ENCODE data around the gene NAV2. TPM values are rescaled to one million over a fixed set of nuclear protein-coding genes. Genes with fewer than 3 reads are reported as not detected.

Gene NAV2
- total and polyA plus RNA-seq, 2 donors (not counting 1 experiment from before 2014, with no cell fraction given) = 8.1 to 14.0 TPM

GRCh38 chr11:19848219-19848618 lies 135.6 kb downstream of the NAV2 start:
- TF ChIP-seq CTCF (conservative IDR thresholded peaks at IDR 0.05 in 1 of 2, IDR thresholded peaks at IDR 0.05 in 1 of 2; ENCODE audit: low read depth in 1 of 2, low read length in 2 of 2) (no peak), EZH2 (IDR thresholded peaks at IDR 0.05; ENCODE audit: low read length, missing control alignments) (no peak)
- Histone ChIP-seq H3K4me2 (ENCODE audit: extremely low read depth, insufficient read depth, low read length) (no peak overlapping the region), H3K36me3 (ENCODE audit: control insufficient read depth, insufficient read depth, low read length) (peaks cover 4% of the 10 kb centered on the region), H2AFZ (ENCODE audit: low read length) (no peak overlapping the region), H3K79me2 (ENCODE audit: control insufficient read depth, insufficient read depth, low read length) (peaks cover 35% of the 10 kb centered on the region), H3K9ac (ENCODE audit: insufficient read depth, low read length) (no peak overlapping the region), H3K4me1 (ENCODE audit: control insufficient read depth, extremely low read depth, insufficient read depth, low read length) (peaks cover 9% of the 10 kb centered on the region), H3K9me3 (ENCODE audit: control insufficient read depth, insufficient read depth, low read depth, low read length) (no peaks in the 10 kb centered on the region), H4K20me1 (ENCODE audit: control insufficient read depth, extremely low read depth, insufficient read depth, low read length) (peaks cover 2% of the 10 kb centered on the region), H3K27me3 (ENCODE audit: control insufficient read depth, insufficient read depth, low read length) (no peaks in the 10 kb centered on the region), H3K4me3 (replicated peaks in 1 of 4; ENCODE audit: control extremely low read depth in 1 of 4, insufficient read depth in 1 of 4, low read depth in 3 of 4, low read length in 4 of 4) (no peak overlapping the region), H3K27ac (ENCODE audit: insufficient read depth, low read length) (no peak overlapping the region)
- DNase-seq (ENCODE audit: low read depth in 2 of 2) = no peak

- peak in 1 of 2 donors; percentile 54 for DNase-seq (ENCODE audit: low read depth in 2 of 2)
- Histone ChIP-seq H4K20me1 (ENCODE audit: control insufficient read depth, extremely low read depth, insufficient read depth, low read length) (peaks cover 2% of the 10 kb centered on the region), H3K36me3 (ENCODE audit: control insufficient read depth, insufficient read depth, low read length) (peaks cover 4% of the 10 kb centered on the region), H3K4me3 (replicated peaks in 1 of 4; ENCODE audit: control extremely low read depth in 1 of 4, insufficient read depth in 1 of 4, low read depth in 3 of 4, low read length in 4 of 4) (no peak overlapping the region), H3K79me2 (ENCODE audit: control insufficient read depth, insufficient read depth, low read length) (peaks cover 42% of the 10 kb centered on the region), H3K4me2 (ENCODE audit: extremely low read depth, insufficient read depth, low read length) (no peak overlapping the region), H3K4me1 (ENCODE audit: control insufficient read depth, extremely low read depth, insufficient read depth, low read length) (peaks cover 12% of the 10 kb centered on the region), H2AFZ (ENCODE audit: low read length) (no peak overlapping the region), H3K9ac (ENCODE audit: insufficient read depth, low read length) (no peak overlapping the region), H3K9me3 (ENCODE audit: control insufficient read depth, insufficient read depth, low read depth, low read length) (no peaks in the 10 kb centered on the region), H3K27ac (ENCODE audit: insufficient read depth, low read length) (peak overlapping the region; percentile 0), H3K27me3 (ENCODE audit: control insufficient read depth, insufficient read depth, low read length) (no peaks in the 10 kb centered on the region)
- TF ChIP-seq EZH2 (IDR thresholded peaks at IDR 0.05; ENCODE audit: low read length, missing control alignments) (no peak), CTCF (conservative IDR thresholded peaks at IDR 0.05 in 1 of 2, IDR thresholded peaks at IDR 0.05 in 1 of 2; ENCODE audit: low read depth in 1 of 2, low read length in 2 of 2) (no peak)
Measured at GRCh38 chr11:19849107-19849789, 136.6 kb downstream of the NAV2 start.

- Histone ChIP-seq H3K9me3 (ENCODE audit: control insufficient read depth, insufficient read depth, low read depth, low read length) (no peaks in the 10 kb centered on the region), H3K4me1 (ENCODE audit: control insufficient read depth, extremely low read depth, insufficient read depth, low read length) (peaks cover 12% of the 10 kb centered on the region), H3K27ac (ENCODE audit: insufficient read depth, low read length) (peak overlapping the region; percentile 32), H3K4me2 (ENCODE audit: extremely low read depth, insufficient read depth, low read length) (peak overlapping the region; percentile 38), H3K9ac (ENCODE audit: insufficient read depth, low read length) (no peak overlapping the region), H3K4me3 (replicated peaks in 1 of 4; ENCODE audit: control extremely low read depth in 1 of 4, insufficient read depth in 1 of 4, low read depth in 3 of 4, low read length in 4 of 4) (no peak overlapping the region), H2AFZ (ENCODE audit: low read length) (no peak overlapping the region), H4K20me1 (ENCODE audit: control insufficient read depth, extremely low read depth, insufficient read depth, low read length) (peaks cover 2% of the 10 kb centered on the region), H3K27me3 (ENCODE audit: control insufficient read depth, insufficient read depth, low read length) (no peaks in the 10 kb centered on the region), H3K36me3 (ENCODE audit: control insufficient read depth, insufficient read depth, low read length) (peaks cover 4% of the 10 kb centered on the region), H3K79me2 (ENCODE audit: control insufficient read depth, insufficient read depth, low read length) (peaks cover 48% of the 10 kb centered on the region)
- TF ChIP-seq CTCF (conservative IDR thresholded peaks at IDR 0.05 in 1 of 2, IDR thresholded peaks at IDR 0.05 in 1 of 2; ENCODE audit: low read depth in 1 of 2, low read length in 2 of 2) (no peak), EZH2 (IDR thresholded peaks at IDR 0.05; ENCODE audit: low read length, missing control alignments) (no peak)
- no peak for DNase-seq (ENCODE audit: low read depth in 2 of 2)
Measured at GRCh38 chr11:19849947-19850593, 137.4 kb downstream of the NAV2 start.
